GM23338 (cell line): ENCODE measurements around the gene DYNLT4. TPM values are rescaled to one million over a fixed set of nuclear protein-coding genes. Genes with fewer than 3 reads are reported as not detected.
A peak's percentile ranks its signal among the peaks of the same experiment; 100 is the strongest.

Experiments
- ATAC-seq: fragments of 200-7000 bp; cut with Tn5 transposase; 3 replicates; pipeline ENCODE4 v1.9.1; 2020
- DNase-seq: peaks from one replicate; pipeline ENCODE4 v3.0.0-alpha.2; 2015; ENCODE audit warnings: low spot score
- H2AFZ ChIP-seq: fragments of 200-600 bp; sonication (generic); 2 replicates; pipeline ENCODE4 v1.8.0; 2016; ENCODE audit warnings: antibody characterized with exemption, mild to moderate bottlenecking, moderate library complexity
- H3F3A ChIP-seq: fragments of 200-600 bp; sonication (generic); replicated peaks from 2 replicates; pipeline ENCODE4 v1.8.0; 2017; ENCODE audit warnings: antibody characterized with exemption, mixed run types, low read depth
- H3K27ac ChIP-seq: fragments of 200-600 bp; sonication (generic); 2 replicates; pipeline ENCODE4 v1.6.1; 2016; ENCODE audit warnings: low read depth
- H3K27me3 ChIP-seq: fragments of 200-600 bp; sonication (generic); 2 replicates; pipeline ENCODE4 v1.8.0; 2016; ENCODE audit warnings: mild to moderate bottlenecking, mixed run types, moderate library complexity; ENCODE audit not compliant: insufficient read depth
- H3K36me3 ChIP-seq: fragments of 200-600 bp; sonication (generic); 2 replicates; pipeline ENCODE4 v1.8.0; 2016; ENCODE audit warnings: mild to moderate bottlenecking; ENCODE audit not compliant: insufficient read depth
- H3K4me1 ChIP-seq: fragments of 200-600 bp; sonication (generic); 2 replicates; pipeline ENCODE4 v1.8.0; 2016; ENCODE audit warnings: mild to moderate bottlenecking, moderate library complexity; ENCODE audit not compliant: insufficient read depth
- H3K4me2 ChIP-seq: fragments of 200-600 bp; sonication (generic); 2 replicates; pipeline ENCODE4 v1.7.1; 2017; ENCODE audit warnings: mixed run types
- H3K4me3 ChIP-seq: fragments of 200-600 bp; sonication (generic); 2 replicates; pipeline ENCODE4 v1.6.1; 2016; ENCODE audit warnings: mixed run types
- H3K79me2 ChIP-seq: fragments of 200-600 bp; sonication (generic); replicated peaks from 2 replicates; pipeline ENCODE4 v1.8.0; 2017; ENCODE audit warnings: mild to moderate bottlenecking; ENCODE audit not compliant: insufficient read depth
- H3K9me2 ChIP-seq: fragments of 200-600 bp; sonication (generic); 2 replicates; pipeline ENCODE4 v1.8.0; 2017; ENCODE audit not compliant: insufficient read depth
- H4K20me1 ChIP-seq: fragments of 200-600 bp; sonication (generic); replicated peaks from 2 replicates; pipeline ENCODE4 v1.8.0; 2017; ENCODE audit warnings: mild to moderate bottlenecking; ENCODE audit not compliant: insufficient read depth
- H3K27ac Mint-ChIP-seq: 2 replicates; pipeline ENCODE4 v1.8.0; 2020; ENCODE audit warnings: inconsistent platforms, mild to moderate bottlenecking, moderate library complexity, mixed read lengths
- H3K27me3 Mint-ChIP-seq: 3 replicates; pipeline ENCODE4 v1.8.0; 2022; ENCODE audit warnings: low read depth, mild to moderate bottlenecking, moderate library complexity, mixed read lengths, inconsistent platforms; ENCODE audit not compliant: insufficient read depth, poor library complexity
- H3K36me3 Mint-ChIP-seq: 3 replicates; pipeline ENCODE4 v1.8.0; 2021; ENCODE audit warnings: low read depth, mild to moderate bottlenecking, inconsistent platforms, moderate library complexity, mixed read lengths
- H3K4me1 Mint-ChIP-seq: 3 replicates; pipeline ENCODE4 v1.8.0; 2020; ENCODE audit warnings: mild to moderate bottlenecking, inconsistent platforms, mixed read lengths
- H3K4me3 Mint-ChIP-seq: 3 replicates; pipeline ENCODE4 v1.8.0; 2021; ENCODE audit warnings: moderate library complexity, mild to moderate bottlenecking, inconsistent platforms, mixed read lengths
- H3K9me3 Mint-ChIP-seq: 3 replicates; pipeline ENCODE4 v1.8.0; 2020; ENCODE audit warnings: moderate library complexity, mild to moderate bottlenecking, inconsistent platforms, mixed read lengths
- CREB1 ChIP-seq: fragments of 250-450 bp; sonication (Bioruptor Pico); IDR thresholded peaks from 2 replicates; pipeline ENCODE4 v1.5.0; 2020; ENCODE audit warnings: low read depth, mild to moderate bottlenecking, moderate library complexity
- EZH2 ChIP-seq: fragments of 200-600 bp; sonication (generic); IDR thresholded peaks from one replicate; pipeline ENCODE4 v1.8.0; 2017; ENCODE audit warnings: antibody characterized with exemption, mild to moderate bottlenecking, low read depth; ENCODE audit not compliant: unreplicated experiment
- EZH2phosphoT487 ChIP-seq: fragments of 200-600 bp; sonication (generic); IDR thresholded peaks from one replicate; pipeline ENCODE4 v1.8.1; 2018; ENCODE audit warnings: antibody characterized with exemption; ENCODE audit not compliant: unreplicated experiment
- JUNB ChIP-seq: IDR thresholded peaks from one replicate; pipeline ENCODE4 v1.6.1; 2016; ENCODE audit warnings: antibody characterized with exemption; ENCODE audit not compliant: unreplicated experiment
- NANOG ChIP-seq: IDR thresholded peaks from 2 replicates; pipeline ENCODE4 v1.6.1; 2016; ENCODE audit warnings: antibody characterized with exemption, borderline replicate concordance
- POLR2AphosphoS5 ChIP-seq: IDR thresholded peaks from 2 replicates; pipeline ENCODE4 v1.6.1; 2016; ENCODE audit warnings: antibody characterized with exemption, low read depth
- STAT1 ChIP-seq: IDR thresholded peaks from one replicate; pipeline ENCODE4 v1.6.1; 2016; ENCODE audit warnings: antibody characterized with exemption; ENCODE audit not compliant: unreplicated experiment
- ZNF114 ChIP-seq: fragments of 250-450 bp; sonication (Bioruptor Pico); IDR thresholded peaks from 2 replicates; pipeline ENCODE4 v1.5.0; 2020; ENCODE audit warnings: mild to moderate bottlenecking, moderate library complexity
- ZNF331 ChIP-seq: fragments of 250-450 bp; sonication (Bioruptor Pico); IDR thresholded peaks from 2 replicates; pipeline ENCODE4 v1.5.0; 2020; ENCODE audit warnings: low read depth, mild to moderate bottlenecking, moderate library complexity
- polyA plus RNA-seq: library from polyadenylated mRNA; unstranded; fragments of >200 nt; fragmentation: Nextera tagmentation; extraction: Ambion mirVana; gene quantifications from 2 replicates; pipeline ENCODE4 v1.2.1, GENCODE V29; 2016
- total RNA-seq: library from RNA; depleted of rRNA; stranded (reverse); fragments of >200 nt; shearing (Covaris generic); gene quantifications from 2 replicates; pipeline ENCODE4 v1.2.3, GENCODE V29; 2014
- TF ChIP-seq, protein P1 (sequence below): IDR thresholded peaks from 2 replicates; pipeline ENCODE4 v1.6.1; 2016; ENCODE audit warnings: antibody characterized with exemption
- TF ChIP-seq, protein P2 (sequence below), 2 experiments: fragments of 200-600 bp in 1 of 2; sonication (generic) in 1 of 2; conservative IDR thresholded peaks; 2 replicates each; pipeline versions ENCODE4 v1.5.1 to v1.6.1; 2016 to 2017; ENCODE audit warnings: antibody characterized with exemption in 2 of 2, low read depth in 2 of 2, mild to moderate bottlenecking in 2 of 2, moderate library complexity in 1 of 2
- TF ChIP-seq, protein P3 (sequence below): IDR thresholded peaks from one replicate; pipeline ENCODE4 v1.6.1; 2018; ENCODE audit warnings: antibody characterized with exemption; ENCODE audit not compliant: unreplicated experiment
- TF ChIP-seq, protein P4 (sequence below): fragments of 250-450 bp; sonication (Bioruptor Pico); IDR thresholded peaks from 2 replicates; pipeline ENCODE4 v1.5.0; 2020; ENCODE audit warnings: mild to moderate bottlenecking, moderate library complexity

The DYNLT4 gene
- total and polyA plus RNA-seq, 2 experiments from 2014 or later: 0.73 TPM; not detected in 1

DNA sequence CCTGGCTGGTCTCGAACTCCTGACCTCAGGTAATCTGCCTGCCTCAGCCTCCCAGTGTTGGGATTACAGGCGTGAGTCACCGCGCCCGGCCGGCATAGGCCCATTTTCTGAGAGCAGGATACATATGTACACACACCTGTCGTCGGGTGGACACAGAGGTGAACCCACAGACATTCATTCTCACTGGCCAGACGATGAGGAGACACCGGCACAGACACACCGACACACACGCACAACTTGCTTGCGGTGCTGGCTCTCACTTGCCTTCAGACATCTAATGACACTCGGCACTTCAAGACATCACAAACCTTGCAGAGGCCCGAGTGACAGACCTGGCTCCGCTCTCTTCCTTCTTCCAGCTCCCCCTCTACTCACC is 35.3 kb upstream of the DYNLT4 start:
- Mint-ChIP-seq H3K27me3 (peaks cover 18% of the 10 kb centered on the region), H3K9me3 (0 out of 3 replicates have a peak, but pooled peaks cover 4% of the 10 kb centered on the region), H3K27ac (no peak overlapping the region), H3K4me1 (no peaks in the 10 kb centered on the region; the same call in 2 of the 3 replicates), H3K36me3 (0 out of 3 replicates have a peak, but pooled peaks cover 3% of the 10 kb centered on the region), H3K4me3 (peak overlapping the region; percentile 77)
- DNase-seq (peak; percentile 64), ATAC-seq (peak; percentile 50)
- Histone ChIP-seq H3K4me1 (peaks cover 7% of the 10 kb centered on the region; the same call in 1 of the 2 replicates), H4K20me1 (no peaks in the 10 kb centered on the region), H3F3A (0 out of 2 replicates have a peak, but pooled peaks cover 5% of the 10 kb centered on the region), H2AFZ (peak overlapping the region; percentile 96), H3K27ac (no peak overlapping the region), H3K27me3 (peaks cover 11% of the 10 kb centered on the region; the same call in 1 of the 2 replicates), H3K79me2 (no peaks in the 10 kb centered on the region), H3K9me2 (no peaks in the 10 kb centered on the region), H3K4me2 (peak overlapping the region; percentile 98), H3K36me3 (no peaks in the 10 kb centered on the region), H3K4me3 (peak overlapping the region; percentile 91)
- TF ChIP-seq STAT1: no peak
- TF ChIP-seq, protein P1, sequence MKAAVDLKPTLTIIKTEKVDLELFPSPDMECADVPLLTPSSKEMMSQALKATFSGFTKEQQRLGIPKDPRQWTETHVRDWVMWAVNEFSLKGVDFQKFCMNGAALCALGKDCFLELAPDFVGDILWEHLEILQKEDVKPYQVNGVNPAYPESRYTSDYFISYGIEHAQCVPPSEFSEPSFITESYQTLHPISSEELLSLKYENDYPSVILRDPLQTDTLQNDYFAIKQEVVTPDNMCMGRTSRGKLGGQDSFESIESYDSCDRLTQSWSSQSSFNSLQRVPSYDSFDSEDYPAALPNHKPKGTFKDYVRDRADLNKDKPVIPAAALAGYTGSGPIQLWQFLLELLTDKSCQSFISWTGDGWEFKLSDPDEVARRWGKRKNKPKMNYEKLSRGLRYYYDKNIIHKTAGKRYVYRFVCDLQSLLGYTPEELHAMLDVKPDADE: no peak
- TF ChIP-seq, protein P2, sequence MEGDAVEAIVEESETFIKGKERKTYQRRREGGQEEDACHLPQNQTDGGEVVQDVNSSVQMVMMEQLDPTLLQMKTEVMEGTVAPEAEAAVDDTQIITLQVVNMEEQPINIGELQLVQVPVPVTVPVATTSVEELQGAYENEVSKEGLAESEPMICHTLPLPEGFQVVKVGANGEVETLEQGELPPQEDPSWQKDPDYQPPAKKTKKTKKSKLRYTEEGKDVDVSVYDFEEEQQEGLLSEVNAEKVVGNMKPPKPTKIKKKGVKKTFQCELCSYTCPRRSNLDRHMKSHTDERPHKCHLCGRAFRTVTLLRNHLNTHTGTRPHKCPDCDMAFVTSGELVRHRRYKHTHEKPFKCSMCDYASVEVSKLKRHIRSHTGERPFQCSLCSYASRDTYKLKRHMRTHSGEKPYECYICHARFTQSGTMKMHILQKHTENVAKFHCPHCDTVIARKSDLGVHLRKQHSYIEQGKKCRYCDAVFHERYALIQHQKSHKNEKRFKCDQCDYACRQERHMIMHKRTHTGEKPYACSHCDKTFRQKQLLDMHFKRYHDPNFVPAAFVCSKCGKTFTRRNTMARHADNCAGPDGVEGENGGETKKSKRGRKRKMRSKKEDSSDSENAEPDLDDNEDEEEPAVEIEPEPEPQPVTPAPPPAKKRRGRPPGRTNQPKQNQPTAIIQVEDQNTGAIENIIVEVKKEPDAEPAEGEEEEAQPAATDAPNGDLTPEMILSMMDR (conservative IDR thresholded peaks at IDR 0.05; ENCODE audit: low read depth in 2 of 2): no peak
- TF ChIP-seq EZH2phosphoT487: no peak
- TF ChIP-seq, protein P3, sequence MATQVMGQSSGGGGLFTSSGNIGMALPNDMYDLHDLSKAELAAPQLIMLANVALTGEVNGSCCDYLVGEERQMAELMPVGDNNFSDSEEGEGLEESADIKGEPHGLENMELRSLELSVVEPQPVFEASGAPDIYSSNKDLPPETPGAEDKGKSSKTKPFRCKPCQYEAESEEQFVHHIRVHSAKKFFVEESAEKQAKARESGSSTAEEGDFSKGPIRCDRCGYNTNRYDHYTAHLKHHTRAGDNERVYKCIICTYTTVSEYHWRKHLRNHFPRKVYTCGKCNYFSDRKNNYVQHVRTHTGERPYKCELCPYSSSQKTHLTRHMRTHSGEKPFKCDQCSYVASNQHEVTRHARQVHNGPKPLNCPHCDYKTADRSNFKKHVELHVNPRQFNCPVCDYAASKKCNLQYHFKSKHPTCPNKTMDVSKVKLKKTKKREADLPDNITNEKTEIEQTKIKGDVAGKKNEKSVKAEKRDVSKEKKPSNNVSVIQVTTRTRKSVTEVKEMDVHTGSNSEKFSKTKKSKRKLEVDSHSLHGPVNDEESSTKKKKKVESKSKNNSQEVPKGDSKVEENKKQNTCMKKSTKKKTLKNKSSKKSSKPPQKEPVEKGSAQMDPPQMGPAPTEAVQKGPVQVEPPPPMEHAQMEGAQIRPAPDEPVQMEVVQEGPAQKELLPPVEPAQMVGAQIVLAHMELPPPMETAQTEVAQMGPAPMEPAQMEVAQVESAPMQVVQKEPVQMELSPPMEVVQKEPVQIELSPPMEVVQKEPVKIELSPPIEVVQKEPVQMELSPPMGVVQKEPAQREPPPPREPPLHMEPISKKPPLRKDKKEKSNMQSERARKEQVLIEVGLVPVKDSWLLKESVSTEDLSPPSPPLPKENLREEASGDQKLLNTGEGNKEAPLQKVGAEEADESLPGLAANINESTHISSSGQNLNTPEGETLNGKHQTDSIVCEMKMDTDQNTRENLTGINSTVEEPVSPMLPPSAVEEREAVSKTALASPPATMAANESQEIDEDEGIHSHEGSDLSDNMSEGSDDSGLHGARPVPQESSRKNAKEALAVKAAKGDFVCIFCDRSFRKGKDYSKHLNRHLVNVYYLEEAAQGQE: no peak
- no peak for TF ChIP-seq NANOG
- TF ChIP-seq ZNF114 (CRISPR knock-in tag): no peak
- no peak for TF ChIP-seq EZH2
- no peak for TF ChIP-seq ZNF331
- TF ChIP-seq POLR2AphosphoS5: no peak
- TF ChIP-seq, protein P4, sequence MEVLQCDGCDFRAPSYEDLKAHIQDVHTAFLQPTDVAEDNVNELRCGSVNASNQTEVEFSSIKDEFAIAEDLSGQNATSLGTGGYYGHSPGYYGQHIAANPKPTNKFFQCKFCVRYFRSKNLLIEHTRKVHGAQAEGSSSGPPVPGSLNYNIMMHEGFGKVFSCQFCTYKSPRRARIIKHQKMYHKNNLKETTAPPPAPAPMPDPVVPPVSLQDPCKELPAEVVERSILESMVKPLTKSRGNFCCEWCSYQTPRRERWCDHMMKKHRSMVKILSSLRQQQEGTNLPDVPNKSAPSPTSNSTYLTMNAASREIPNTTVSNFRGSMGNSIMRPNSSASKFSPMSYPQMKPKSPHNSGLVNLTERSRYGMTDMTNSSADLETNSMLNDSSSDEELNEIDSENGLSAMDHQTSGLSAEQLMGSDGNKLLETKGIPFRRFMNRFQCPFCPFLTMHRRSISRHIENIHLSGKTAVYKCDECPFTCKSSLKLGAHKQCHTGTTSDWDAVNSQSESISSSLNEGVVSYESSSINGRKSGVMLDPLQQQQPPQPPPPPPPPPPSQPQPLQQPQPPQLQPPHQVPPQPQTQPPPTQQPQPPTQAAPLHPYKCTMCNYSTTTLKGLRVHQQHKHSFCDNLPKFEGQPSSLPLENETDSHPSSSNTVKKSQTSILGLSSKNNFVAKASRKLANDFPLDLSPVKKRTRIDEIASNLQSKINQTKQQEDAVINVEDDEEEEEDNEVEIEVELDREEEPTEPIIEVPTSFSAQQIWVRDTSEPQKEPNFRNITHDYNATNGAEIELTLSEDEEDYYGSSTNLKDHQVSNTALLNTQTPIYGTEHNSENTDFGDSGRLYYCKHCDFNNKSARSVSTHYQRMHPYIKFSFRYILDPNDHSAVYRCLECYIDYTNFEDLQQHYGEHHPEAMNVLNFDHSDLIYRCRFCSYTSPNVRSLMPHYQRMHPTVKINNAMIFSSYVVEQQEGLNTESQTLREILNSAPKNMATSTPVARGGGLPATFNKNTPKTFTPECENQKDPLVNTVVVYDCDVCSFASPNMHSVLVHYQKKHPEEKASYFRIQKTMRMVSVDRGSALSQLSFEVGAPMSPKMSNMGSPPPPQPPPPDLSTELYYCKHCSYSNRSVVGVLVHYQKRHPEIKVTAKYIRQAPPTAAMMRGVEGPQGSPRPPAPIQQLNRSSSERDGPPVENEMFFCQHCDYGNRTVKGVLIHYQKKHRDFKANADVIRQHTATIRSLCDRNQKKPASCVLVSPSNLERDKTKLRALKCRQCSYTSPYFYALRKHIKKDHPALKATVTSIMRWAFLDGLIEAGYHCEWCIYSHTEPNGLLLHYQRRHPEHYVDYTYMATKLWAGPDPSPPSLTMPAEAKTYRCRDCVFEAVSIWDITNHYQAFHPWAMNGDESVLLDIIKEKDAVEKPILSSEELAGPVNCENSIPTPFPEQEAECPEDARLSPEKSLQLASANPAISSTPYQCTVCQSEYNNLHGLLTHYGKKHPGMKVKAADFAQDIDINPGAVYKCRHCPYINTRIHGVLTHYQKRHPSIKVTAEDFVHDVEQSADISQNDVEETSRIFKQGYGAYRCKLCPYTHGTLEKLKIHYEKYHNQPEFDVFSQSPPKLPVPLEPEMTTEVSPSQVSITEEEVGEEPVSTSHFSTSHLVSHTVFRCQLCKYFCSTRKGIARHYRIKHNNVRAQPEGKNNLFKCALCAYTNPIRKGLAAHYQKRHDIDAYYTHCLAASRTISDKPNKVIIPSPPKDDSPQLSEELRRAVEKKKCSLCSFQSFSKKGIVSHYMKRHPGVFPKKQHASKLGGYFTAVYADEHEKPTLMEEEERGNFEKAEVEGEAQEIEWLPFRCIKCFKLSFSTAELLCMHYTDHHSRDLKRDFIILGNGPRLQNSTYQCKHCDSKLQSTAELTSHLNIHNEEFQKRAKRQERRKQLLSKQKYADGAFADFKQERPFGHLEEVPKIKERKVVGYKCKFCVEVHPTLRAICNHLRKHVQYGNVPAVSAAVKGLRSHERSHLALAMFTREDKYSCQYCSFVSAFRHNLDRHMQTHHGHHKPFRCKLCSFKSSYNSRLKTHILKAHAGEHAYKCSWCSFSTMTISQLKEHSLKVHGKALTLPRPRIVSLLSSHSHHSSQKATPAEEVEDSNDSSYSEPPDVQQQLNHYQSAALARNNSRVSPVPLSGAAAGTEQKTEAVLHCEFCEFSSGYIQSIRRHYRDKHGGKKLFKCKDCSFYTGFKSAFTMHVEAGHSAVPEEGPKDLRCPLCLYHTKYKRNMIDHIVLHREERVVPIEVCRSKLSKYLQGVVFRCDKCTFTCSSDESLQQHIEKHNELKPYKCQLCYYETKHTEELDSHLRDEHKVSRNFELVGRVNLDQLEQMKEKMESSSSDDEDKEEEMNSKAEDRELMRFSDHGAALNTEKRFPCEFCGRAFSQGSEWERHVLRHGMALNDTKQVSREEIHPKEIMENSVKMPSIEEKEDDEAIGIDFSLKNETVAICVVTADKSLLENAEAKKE: no peak
- no peak for TF ChIP-seq JUNB
- no peak for TF ChIP-seq CREB1 (CRISPR knock-in tag)
